Adrenal gland (tissue), 12 donors: Measurements from ENCODE around the gene CD80. TPM values are rescaled to one million over a fixed set of nuclear protein-coding genes. Genes with fewer than 3 reads are reported as not detected.
A peak's percentile ranks its signal among the peaks of the same experiment; 100 is the strongest.

Experiments used
- DNase-seq, 7 donors: peaks; one replicate each; pipeline ENCODE4 v3.0.0-alpha.2; 2019 to 2020
- H3K27ac ChIP-seq, 5 donors: fragments of 200-600 bp; sonication (generic) in 4 of 5; 1 replicate in 3 of 5; 2 replicates in 2 of 5; pipeline versions ENCODE4 v1.5.1 to v1.8.0; 2016 to 2020; ENCODE audit warnings: mild to moderate bottlenecking in 1 of 5
- H3K27me3 ChIP-seq: fragments of 200-600 bp; 2 replicates; pipeline ENCODE4 v1.8.0; 2021
- H3K36me3 ChIP-seq, 2 donors: fragments of 200-600 bp; replicated peaks in 1 of 2; 1 replicate in 1 of 2; 2 replicates in 1 of 2; pipeline versions ENCODE4 v1.5.1 to v1.8.0; 2018 to 2022
- H3K4me1 ChIP-seq, 2 donors: fragments of 200-600 bp; replicated peaks in 1 of 2; 1 replicate in 1 of 2; 2 replicates in 1 of 2; pipeline versions ENCODE4 v1.5.1 to v1.8.0; 2018 to 2021
- H3K4me3 ChIP-seq, 4 donors: fragments of 200-600 bp; sonication (generic) in 3 of 4; one replicate each; pipeline ENCODE4 v1.5.1; 2016 to 2018
- H3K9me3 ChIP-seq, 3 donors: fragments of 200-600 bp; sonication (generic) in 1 of 3; replicated peaks in 1 of 3; 1 replicate in 2 of 3; 2 replicates in 1 of 3; pipeline versions ENCODE4 v1.5.1 to v1.8.0; 2016 to 2021
- CTCF ChIP-seq, 6 experiments: fragments of 450-650 bp in 4 of 6; fragments of 200-600 bp in 2 of 6; sonication (generic) in 1 of 6; IDR thresholded peaks; 1 replicate in 5 of 6; 2 replicates in 1 of 6; pipeline versions ENCODE4 v1.5.1 to v1.8.0; 2016 to 2021; ENCODE audit warnings: antibody characterized with exemption in 6 of 6, mild to moderate bottlenecking in 2 of 6, moderate library complexity in 1 of 6
- POLR2A ChIP-seq, 2 donors: fragments of 450-650 bp; IDR thresholded peaks; one replicate each; pipeline ENCODE4 v1.6.1; 2017; ENCODE audit warnings: antibody characterized with exemption in 2 of 2, mild to moderate bottlenecking in 2 of 2, moderate library complexity in 1 of 2
- WGBS, 4 donors: extraction: QIAGEN DNeasy Blood & Tissue Kit in 2 of 4; methylation state at CpG; one replicate each; pipeline versions ENCODE4 v1.1.5 to v1.1.7; 2013 to 2017; 5-methylcytosine and 5-hydroxymethylcytosine counted together
- intact Hi-C, 2 donors: fragments of 100-400 bp; cut with DNase I; formaldehyde crosslinking; loops; one replicate each; pipeline versions ENCODE4 v1.14.1 to v1.15.0; 2022 to 2023
- polyA plus RNA-seq, 3 donors: library from polyadenylated mRNA; stranded (reverse); fragments of 200-250 nt in 2 of 3; fragments of 350-450 nt in 1 of 3; fragmentation: Illumina TruSeq in 1 of 3; extraction: RNeasy Lipid Tissue Mini Kit (QIAGEN cat#74804) in 1 of 3; gene quantifications; one replicate each; pipeline ENCODE4 v1.2.3, GENCODE V29; 2013 to 2014
- total RNA-seq, 9 donors: library from RNA; depleted of rRNA in 4 of 9; stranded (reverse); fragments of >200 nt in 4 of 9; fragments of 120-200 nt in 1 of 9; fragmentation: NEBNext Ultra II Directional in 1 of 9; extraction: Animal tissue kit (Norgen Biotek cat#: 25700) in 1 of 9; gene quantifications; one replicate each; pipeline versions ENCODE4 v1.1.0 to v1.2.4, GENCODE V29; 2013 to 2023
- donor health status: healthy with polysubstance abuse.
- donor health status: Bipolar disorder and iron deficiency.
- donor health status: DM: yes; HTN: yes; CAD: no.
- donor health status: DM: no; HTN: no; CAD: no.
- donor health status: DM: no; HTN: no; CAD: no.
- donor health status: DM: yes; HTN: yes; CAD: no.

The CD80 gene
- total and polyA plus RNA-seq, 12 donors = 0.07 to 2.0 (median 0.55) TPM; not detected in 1

- no peaks in the 10 kb centered on the region for H3K4me1 ChIP-seq
- H3K27ac ChIP-seq = no peak overlapping the region
- intact Hi-C loops = no loop called here
- no peaks in the 10 kb centered on the region for H3K36me3 ChIP-seq
- no peak overlapping the region for H3K4me3 ChIP-seq
- no peaks in the 10 kb centered on the region for H3K9me3 ChIP-seq
- no peak for TF ChIP-seq CTCF (IDR thresholded peaks at IDR 0.05)
- no peak for TF ChIP-seq POLR2A (IDR thresholded peaks at IDR 0.05)
- DNase-seq = no peak
- H3K27me3 ChIP-seq = no peaks in the 10 kb centered on the region
Measured at GRCh38 chr3:119529883-119530282, 29.5 kb downstream of the CD80 start.

GRCh38 chr3:119527714-119528113 lies 31.7 kb downstream of the CD80 start:
- TF ChIP-seq CTCF (IDR thresholded peaks at IDR 0.05) (no peak), POLR2A (IDR thresholded peaks at IDR 0.05) (no peak)
- Histone ChIP-seq H3K27ac (no peak overlapping the region), H3K4me3 (no peak overlapping the region), H3K36me3 (peaks cover 0 to 15% of the 10 kb centered on the region in 2 donors), H3K9me3 (no peaks in the 10 kb centered on the region), H3K4me1 (no peaks in the 10 kb centered on the region), H3K27me3 (no peaks in the 10 kb centered on the region)
- DNase-seq = no peak
- WGBS, 4 donors = 84 to 97% (median 94%) methylated on average over 5 of the region's 5 CpGs
- intact Hi-C loops = no loop called here

- 64 to 76% (median 72%) methylated on average over 4 of the region's 4 CpGs for WGBS, 4 donors
- Histone ChIP-seq H3K36me3 (peaks cover 0 to 28% of the 10 kb centered on the region in 2 donors), H3K4me1 (no peaks in the 10 kb centered on the region), H3K27ac (peak overlapping the region in 1 of 5 donors; percentile 32), H3K4me3 (no peak overlapping the region), H3K27me3 (no peaks in the 10 kb centered on the region), H3K9me3 (no peaks in the 10 kb centered on the region)
- TF ChIP-seq POLR2A (IDR thresholded peaks at IDR 0.05) = no peak
- TF ChIP-seq CTCF (IDR thresholded peaks at IDR 0.05) = peak in 5 of 6 experiments; percentile 19 to 55 (median 42)
- intact Hi-C loops = no loop called here
- DNase-seq = no peak
Measured at GRCh38 chr3:119524931-119525662, 34.3 kb downstream of the CD80 start.

GRCh38 chr3:119518026-119518425 lies 41.4 kb downstream of the CD80 start:
- peaks cover 0 to 70% of the 10 kb centered on the region in 2 donors for H3K36me3 ChIP-seq
- intact Hi-C loops = no loop called here
- H3K9me3 ChIP-seq = no peaks in the 10 kb centered on the region
- no peak overlapping the region for H3K27ac ChIP-seq
- TF ChIP-seq CTCF (IDR thresholded peaks at IDR 0.05) (no peak), POLR2A (IDR thresholded peaks at IDR 0.05) (no peak)
- 86 to 100% (median 99%) methylated on average over 1 of the region's 1 CpG for WGBS, 4 donors
- H3K27me3 ChIP-seq = no peaks in the 10 kb centered on the region
- H3K4me3 ChIP-seq = no peak overlapping the region
- no peak for DNase-seq
- no peaks in the 10 kb centered on the region for H3K4me1 ChIP-seq
